Measurements from ENCODE around the gene MASP2. TPM values are rescaled to one million over a fixed set of nuclear protein-coding genes. Genes with fewer than 3 reads are reported as not detected.

The MASP2 gene
- total RNA-seq, 4 donors from 2014 or later, result 0.16 TPM; not detected in 3

DNA sequence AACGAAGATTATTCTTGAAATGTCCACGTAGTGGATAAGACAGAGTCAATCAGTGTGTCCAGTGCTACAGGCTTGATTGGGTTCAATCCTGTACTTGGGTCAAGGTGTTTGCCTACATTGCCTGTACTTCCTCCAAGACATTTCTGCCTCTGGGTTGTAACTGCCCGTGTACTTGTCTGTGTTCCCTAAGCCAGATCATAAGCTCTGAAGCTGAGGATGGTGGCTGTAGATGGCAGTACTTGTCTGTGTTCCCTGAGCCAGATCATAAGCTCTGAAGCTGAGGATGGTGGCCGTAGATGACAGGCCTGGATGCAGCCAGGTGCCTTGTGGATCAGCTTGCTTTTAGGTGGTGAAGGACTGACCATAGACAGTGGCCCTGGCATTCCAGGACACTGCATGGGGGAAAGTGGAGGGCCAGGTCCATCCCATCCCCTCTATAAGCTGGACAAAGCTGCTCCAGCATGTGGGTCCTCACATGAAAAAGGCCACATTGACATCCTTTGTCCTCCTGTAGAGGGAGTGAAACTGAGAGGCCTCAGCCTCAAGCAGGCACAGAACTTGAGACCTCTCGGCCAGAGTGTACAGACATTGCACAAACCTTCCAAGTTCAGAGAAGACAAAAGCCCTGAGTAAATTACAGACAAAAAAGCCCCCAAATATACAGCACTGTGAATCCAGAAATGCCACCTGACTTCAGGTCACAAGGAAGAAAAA is 14.8 kb upstream of the MASP2 start:
- Histone ChIP-seq H3K9me3 (no peaks in the 10 kb centered on the region), H3K36me3 (peaks cover 0 to 27% of the 10 kb centered on the region in 2 donors), H3K27ac (no peak overlapping the region), H3K4me3 (no peak overlapping the region), H3K27me3 (no peaks in the 10 kb centered on the region), H3K4me1 (peaks cover 18 to 19% of the 10 kb centered on the region in 2 donors)
- TF ChIP-seq POLR2A (IDR thresholded peaks at IDR 0.05) (no peak), CTCF (IDR thresholded peaks at IDR 0.05 in 4 of 5, conservative IDR thresholded peaks at IDR 0.05 in 1 of 5) (no peak)
- DNase-seq, result no peak
- in situ Hi-C loops (cut with MboI; ENCODE audit: low sequenced_read_pairs in 4 of 4) (no loop called here), intact Hi-C loops (cut with DNase I; ENCODE audit: low total_unique reads) (no loop called here)
- ATAC-seq, result no peak

- peak within 1 kb of the TSS; percentile 77 to 95 (median 92) for H3K27ac ChIP-seq
- no peaks in the 10 kb centered on the region for H3K27me3 ChIP-seq
- H3K4me1 ChIP-seq, result peaks cover 18 to 19% of the 10 kb centered on the region in 2 donors
- TF ChIP-seq CTCF (IDR thresholded peaks at IDR 0.05 in 4 of 5, conservative IDR thresholded peaks at IDR 0.05 in 1 of 5), result peak in 4 of 5 experiments; percentile 78 to 84 (median 82)
- peak; percentile 73 to 84 for TF ChIP-seq POLR2A (IDR thresholded peaks at IDR 0.05)
- peaks cover 0 to 25% of the 10 kb centered on the region in 2 donors for H3K36me3 ChIP-seq
- no peaks in the 10 kb centered on the region for H3K9me3 ChIP-seq
- in situ Hi-C loops (cut with MboI; ENCODE audit: low sequenced_read_pairs in 4 of 4), result no loop called here
- ATAC-seq (peak; percentile 93 to 95), DNase-seq (peak; percentile 76 to 87)
- peak within 1 kb of the TSS; percentile 73 to 100 (median 94) for H3K4me3 ChIP-seq
- intact Hi-C loops (cut with DNase I; ENCODE audit: low total_unique reads), result loop anchor here (1.0 kb wide), 3 partner anchors 22 to 48 kb away; partner anchors contain the start of genes EXOSC10 and TARDBP
These were observed 13.2 kb upstream of the MASP2 start, which contains the start of gene SRM for GRCh38 chr1:11059968-11060830. Gene SRM, minus strand, starts transcription at chr1:11060018. Its CDS starts 75 bp downstream, at chr1:11059943.

GRCh38 chr1:11059155-11059967 is 12.3 kb upstream of the MASP2 start:
- H3K27me3 ChIP-seq, result no peaks in the 10 kb centered on the region
- H3K4me1 ChIP-seq, result peaks cover 18 to 19% of the 10 kb centered on the region in 2 donors
- TF ChIP-seq POLR2A (IDR thresholded peaks at IDR 0.05) (no peak), CTCF (IDR thresholded peaks at IDR 0.05 in 4 of 5, conservative IDR thresholded peaks at IDR 0.05 in 1 of 5) (no peak)
- DNase-seq (no peak), ATAC-seq (peak; percentile 25 to 28)
- H3K9me3 ChIP-seq, result no peaks in the 10 kb centered on the region
- in situ Hi-C loops (cut with MboI; ENCODE audit: low sequenced_read_pairs in 4 of 4) (no loop called here), intact Hi-C loops (cut with DNase I; ENCODE audit: low total_unique reads) (no loop called here)
- H3K36me3 ChIP-seq, result peaks cover 0 to 26% of the 10 kb centered on the region in 2 donors
- H3K27ac ChIP-seq, result peak overlapping the region; percentile 48 to 83 (median 69)
- peak overlapping the region; percentile 73 to 99 (median 88) for H3K4me3 ChIP-seq

- intact Hi-C loops (cut with DNase I; ENCODE audit: low total_unique reads) (no loop called here), in situ Hi-C loops (cut with MboI; ENCODE audit: low sequenced_read_pairs in 4 of 4) (no loop called here)
- H3K27ac ChIP-seq, result peak overlapping the region in 1 of 4 donors; percentile 68
These were observed 11.6 kb upstream of the MASP2 start for GRCh38 chr1:11058595-11059154.

More at GRCh38 chr1:11058595-11059154, 11.6 kb upstream of the MASP2 start:
- DNase-seq (no peak), ATAC-seq (no peak)
- no peak for TF ChIP-seq CTCF (IDR thresholded peaks at IDR 0.05 in 4 of 5, conservative IDR thresholded peaks at IDR 0.05 in 1 of 5)
- TF ChIP-seq POLR2A (IDR thresholded peaks at IDR 0.05), result no peak
- H3K4me1 ChIP-seq, result peaks cover 18 to 19% of the 10 kb centered on the region in 2 donors
- peak overlapping the region; percentile 73 to 99 (median 88) for H3K4me3 ChIP-seq
- peaks cover 0 to 27% of the 10 kb centered on the region in 2 donors for H3K36me3 ChIP-seq
- no peaks in the 10 kb centered on the region for H3K9me3 ChIP-seq
- no peaks in the 10 kb centered on the region for H3K27me3 ChIP-seq

Measured in gastrocnemius medialis (tissue), 4 donors.